Fibroblast of the aortic adventitia (primary cell): ENCODE measurements around the gene ZNF302. TPM values are rescaled to one million over a fixed set of nuclear protein-coding genes. Genes with fewer than 3 reads are reported as not detected.

ENCODE experiments used
- DNase-seq: peaks from one replicate; pipeline ENCODE4 v3.0.0-alpha.2; 2010; ENCODE audit warnings: low read depth
- H3K4me3 ChIP-seq: 2 replicates; pipeline ENCODE4 v1.5.1; 2011; ENCODE audit warnings: low read depth, mild to moderate bottlenecking, control low read depth, low read length, moderate library complexity
- small RNA-seq: library from RNA; depleted of rRNA; stranded (forward); fragments of <200 nt; gene quantifications from one replicate; pipeline ENCODE3, GENCODE V24; 2012
- total RNA-seq: library from RNA; depleted of rRNA; stranded (reverse); fragments of >200 nt; gene quantifications from 2 replicates; pipeline ENCODE4 v1.2.3, GENCODE V29; 2012; ENCODE audit warnings: low replicate concordance
- TF ChIP-seq, protein P1 (sequence below): IDR thresholded peaks from 2 replicates; pipeline ENCODE4 v1.5.1; 2011; ENCODE audit warnings: mild to moderate bottlenecking, low read length, control low read depth, inconsistent platforms; ENCODE audit not compliant: insufficient read depth

ZNF302 gene
- total RNA-seq, 1 donor = 22.6 TPM

DNA sequence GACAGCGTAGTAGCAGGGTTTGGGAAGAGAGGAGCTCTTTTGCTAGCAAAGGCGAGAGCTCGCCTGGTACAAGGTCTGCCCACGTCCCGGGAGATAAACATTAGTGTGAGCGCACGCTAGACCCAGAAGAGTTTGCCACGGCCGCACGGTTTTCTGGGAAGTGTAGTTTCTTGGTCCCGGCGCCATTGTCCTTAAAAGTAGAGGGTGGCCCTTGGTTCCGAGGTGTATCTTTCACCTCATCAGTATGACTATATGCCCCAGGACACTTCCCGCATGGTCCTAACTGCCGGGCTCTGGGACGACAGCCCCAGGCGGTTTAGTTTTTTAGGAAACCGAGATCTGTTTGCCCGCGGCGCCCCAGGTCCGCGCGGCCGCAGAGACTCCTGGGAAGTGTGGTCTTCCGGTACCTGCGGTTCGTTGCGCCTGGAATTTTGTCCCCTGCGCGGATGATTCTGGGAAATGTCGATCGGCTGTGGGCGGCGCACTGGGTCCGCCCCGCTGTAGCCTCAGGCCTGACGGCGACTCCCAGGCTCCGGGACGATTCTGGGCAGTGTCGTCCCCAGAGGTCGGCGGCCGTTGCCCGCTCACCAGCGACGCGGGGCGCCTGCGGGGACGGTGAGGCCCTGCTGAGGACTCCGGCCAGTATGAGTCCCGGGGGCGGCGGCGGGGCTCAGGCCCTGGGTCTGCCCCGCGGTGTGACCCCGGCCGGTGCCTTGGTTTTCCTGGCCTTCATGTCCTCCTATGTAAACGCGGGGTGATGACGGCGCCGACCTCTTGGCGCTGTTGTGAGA is 56.5 kb downstream of the ZNF302 start, which contains the start of gene ZNF181:
ZNF181 (plus strand) TSS at position 498 of the 791 bp plus-strand sequence. CDS start 795 bp downstream, outside the sequence.
- peak; percentile 90 for DNase-seq
- H3K4me3 ChIP-seq = peak within 1 kb of the TSS; percentile 72
- TF ChIP-seq, protein P1, sequence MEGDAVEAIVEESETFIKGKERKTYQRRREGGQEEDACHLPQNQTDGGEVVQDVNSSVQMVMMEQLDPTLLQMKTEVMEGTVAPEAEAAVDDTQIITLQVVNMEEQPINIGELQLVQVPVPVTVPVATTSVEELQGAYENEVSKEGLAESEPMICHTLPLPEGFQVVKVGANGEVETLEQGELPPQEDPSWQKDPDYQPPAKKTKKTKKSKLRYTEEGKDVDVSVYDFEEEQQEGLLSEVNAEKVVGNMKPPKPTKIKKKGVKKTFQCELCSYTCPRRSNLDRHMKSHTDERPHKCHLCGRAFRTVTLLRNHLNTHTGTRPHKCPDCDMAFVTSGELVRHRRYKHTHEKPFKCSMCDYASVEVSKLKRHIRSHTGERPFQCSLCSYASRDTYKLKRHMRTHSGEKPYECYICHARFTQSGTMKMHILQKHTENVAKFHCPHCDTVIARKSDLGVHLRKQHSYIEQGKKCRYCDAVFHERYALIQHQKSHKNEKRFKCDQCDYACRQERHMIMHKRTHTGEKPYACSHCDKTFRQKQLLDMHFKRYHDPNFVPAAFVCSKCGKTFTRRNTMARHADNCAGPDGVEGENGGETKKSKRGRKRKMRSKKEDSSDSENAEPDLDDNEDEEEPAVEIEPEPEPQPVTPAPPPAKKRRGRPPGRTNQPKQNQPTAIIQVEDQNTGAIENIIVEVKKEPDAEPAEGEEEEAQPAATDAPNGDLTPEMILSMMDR = no peak

- DNase-seq = peak; percentile 82
Observed at GRCh38 chr19:34734537-34735103, 57.1 kb downstream of the ZNF302 start.

More at GRCh38 chr19:34734537-34735103, 57.1 kb downstream of the ZNF302 start:
- TF ChIP-seq, protein P1 = no peak
- peak overlapping the region; percentile 72 for H3K4me3 ChIP-seq

Small RNA genes within 50 kb of the gene (small RNA-seq; reads per million reads assigned to genes)
- gene RF00611 = not detected

Other genes with a start within 250 kb of the ZNF302 start
- 46.9 and 123 TPM in 2 replicates for gene UBA2, start 249.3 kb upstream of the ZNF302 start, total RNA-seq
- gene WTIP, start 195.9 kb upstream of the ZNF302 start, total RNA-seq = 3.6 and 21.8 TPM in 2 replicates
- 0.09 TPM in 1 of 2 replicates, not detected in the other for gene SCGB2B2, start 519 bp upstream of the ZNF302 start, total RNA-seq
- 19.4 and 55.4 TPM in 2 replicates for gene ZNF181, start 56.6 kb downstream of the ZNF302 start, total RNA-seq
- gene ZNF599, start 95.5 kb downstream of the ZNF302 start, total RNA-seq = 6.7 and 11.6 TPM in 2 replicates
- 1.9 and 4.2 TPM in 2 replicates for gene ZNF30, start 249.2 kb downstream of the ZNF302 start, total RNA-seq